Breast epithelium (tissue), 4 donors: ENCODE data around the gene WT1. TPM values are rescaled to one million over a fixed set of nuclear protein-coding genes. Genes with fewer than 3 reads are reported as not detected.
"Not testable (repeated sequence)": the region's sequence is repeated elsewhere in the genome, so short reads cannot be mapped to it uniquely, and the experiment has no call there.

Experiments
- DNase-seq, 2 donors: peaks; one replicate each; pipeline ENCODE4 v3.0.0-alpha.2; 2019; ENCODE audit warnings: low spot score in 2 of 2
- H3K27ac ChIP-seq, 2 donors: fragments of 200-600 bp; sonication (generic) in 1 of 2; one replicate each; pipeline ENCODE4 v1.5.1; 2016 to 2019; ENCODE audit warnings: mild to moderate bottlenecking in 1 of 2
- H3K27me3 ChIP-seq, 2 donors: fragments of 200-600 bp; sonication (generic) in 1 of 2; one replicate each; pipeline versions ENCODE4 v1.5.1 to v1.6.0; 2017 to 2019; ENCODE audit warnings: control low read depth in 1 of 2, mild to moderate bottlenecking in 1 of 2
- H3K36me3 ChIP-seq: fragments of 200-600 bp; one replicate; pipeline ENCODE4 v1.5.1; 2019
- H3K4me1 ChIP-seq, 2 donors: fragments of 200-600 bp; sonication (generic); one replicate each; pipeline ENCODE4 v1.5.1; 2016 to 2019; ENCODE audit warnings: control low read depth in 1 of 2
- H3K4me3 ChIP-seq, 3 donors: fragments of 200-600 bp; sonication (generic); 1 replicate in 2 of 3; 2 replicates in 1 of 3; pipeline ENCODE4 v1.5.1; 2016 to 2019; ENCODE audit warnings: mild to moderate bottlenecking in 3 of 3, moderate library complexity in 2 of 3
- H3K9me3 ChIP-seq, 2 donors: fragments of 200-600 bp; sonication (generic) in 1 of 2; one replicate each; pipeline ENCODE4 v1.5.1; 2016 to 2019; ENCODE audit warnings: control low read depth in 1 of 2
- POLR2A ChIP-seq: fragments of 450-650 bp; IDR thresholded peaks from one replicate; pipeline ENCODE4 v1.6.1; 2016; ENCODE audit warnings: antibody characterized with exemption, mild to moderate bottlenecking, moderate library complexity
- POLR2AphosphoS5 ChIP-seq, 3 donors: sonication (generic); formaldehyde crosslinking; IDR thresholded peaks; one replicate each; pipeline ENCODE4 v1.6.1; 2017; ENCODE audit warnings: antibody characterized with exemption in 3 of 3
- intact Hi-C: fragments of 100-400 bp; cut with DNase I; formaldehyde crosslinking; loops from one replicate; pipeline ENCODE4 v1.15.1; 2023; ENCODE audit warnings: low total_unique reads
- total RNA-seq, 3 donors: library from RNA; depleted of rRNA; stranded (reverse); fragments of >200 nt; gene quantifications; one replicate each; pipeline ENCODE4 v1.1.0, GENCODE V29; 2016
- TF ChIP-seq, protein P1 (sequence below), 3 donors: fragments of 450-650 bp; IDR thresholded peaks; one replicate each; pipeline ENCODE4 v1.5.1; 2016 to 2017; ENCODE audit warnings: antibody characterized with exemption in 3 of 3, mild to moderate bottlenecking in 3 of 3, moderate library complexity in 3 of 3

Gene WT1
- total RNA-seq, 3 donors from 2014 or later, result 0.66 to 11.6 TPM; not detected in 1

- H3K4me1 ChIP-seq, result no peaks in the 10 kb centered on the region
- no peak for DNase-seq
- peaks cover 0 to 4% of the 10 kb centered on the region in 2 donors for H3K9me3 ChIP-seq
- TF ChIP-seq POLR2A, result no peak
- TF ChIP-seq, protein P1, sequence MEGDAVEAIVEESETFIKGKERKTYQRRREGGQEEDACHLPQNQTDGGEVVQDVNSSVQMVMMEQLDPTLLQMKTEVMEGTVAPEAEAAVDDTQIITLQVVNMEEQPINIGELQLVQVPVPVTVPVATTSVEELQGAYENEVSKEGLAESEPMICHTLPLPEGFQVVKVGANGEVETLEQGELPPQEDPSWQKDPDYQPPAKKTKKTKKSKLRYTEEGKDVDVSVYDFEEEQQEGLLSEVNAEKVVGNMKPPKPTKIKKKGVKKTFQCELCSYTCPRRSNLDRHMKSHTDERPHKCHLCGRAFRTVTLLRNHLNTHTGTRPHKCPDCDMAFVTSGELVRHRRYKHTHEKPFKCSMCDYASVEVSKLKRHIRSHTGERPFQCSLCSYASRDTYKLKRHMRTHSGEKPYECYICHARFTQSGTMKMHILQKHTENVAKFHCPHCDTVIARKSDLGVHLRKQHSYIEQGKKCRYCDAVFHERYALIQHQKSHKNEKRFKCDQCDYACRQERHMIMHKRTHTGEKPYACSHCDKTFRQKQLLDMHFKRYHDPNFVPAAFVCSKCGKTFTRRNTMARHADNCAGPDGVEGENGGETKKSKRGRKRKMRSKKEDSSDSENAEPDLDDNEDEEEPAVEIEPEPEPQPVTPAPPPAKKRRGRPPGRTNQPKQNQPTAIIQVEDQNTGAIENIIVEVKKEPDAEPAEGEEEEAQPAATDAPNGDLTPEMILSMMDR (IDR thresholded peaks at IDR 0.05), result no peak
- no peak for TF ChIP-seq POLR2AphosphoS5 (IDR thresholded peaks at IDR 0.05)
- peaks cover 0 to 45% of the 10 kb centered on the region in 2 donors for H3K27me3 ChIP-seq
- H3K27ac ChIP-seq, result no peak overlapping the region
- intact Hi-C loops, result no loop called here
- no peak overlapping the region for H3K4me3 ChIP-seq
- no peaks in the 10 kb centered on the region for H3K36me3 ChIP-seq
Measured at GRCh38 chr11:32382339-32383049, 52.8 kb downstream of the WT1 start.

DNA sequence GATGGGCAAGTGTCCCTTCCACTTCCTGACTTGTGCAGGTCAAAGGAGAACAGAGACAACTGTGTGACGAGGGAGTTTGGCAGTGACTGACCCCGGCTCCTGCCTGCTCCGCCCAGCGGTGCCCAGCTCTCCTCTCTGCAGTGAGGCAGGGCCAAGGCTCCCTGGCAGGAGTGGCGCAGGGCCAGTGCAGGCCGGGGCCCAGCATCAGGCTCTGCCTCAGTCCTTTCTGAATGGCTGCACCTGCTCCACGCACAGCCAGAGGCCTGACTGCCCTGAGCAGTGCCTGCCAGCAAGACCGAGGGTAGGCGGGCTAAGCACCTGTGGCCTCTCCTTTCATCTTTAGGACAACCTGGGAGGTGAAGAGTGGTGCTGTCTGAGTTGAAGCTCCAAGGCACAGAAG is 54.2 kb downstream of the WT1 start:
- no peak overlapping the region for H3K27ac ChIP-seq
- peaks cover 0 to 11% of the 10 kb centered on the region in 2 donors for H3K9me3 ChIP-seq
- intact Hi-C loops, result no loop called here
- no peak overlapping the region for H3K4me3 ChIP-seq
- no peak for DNase-seq
- TF ChIP-seq POLR2AphosphoS5 (IDR thresholded peaks at IDR 0.05) (no peak), POLR2A (no peak)
- TF ChIP-seq, protein P1 (IDR thresholded peaks at IDR 0.05), result no peak
- no peaks in the 10 kb centered on the region for H3K4me1 ChIP-seq
- peaks cover 0 to 45% of the 10 kb centered on the region in 2 donors for H3K27me3 ChIP-seq
- no peaks in the 10 kb centered on the region for H3K36me3 ChIP-seq

- peaks cover 0 to 41% of the 10 kb centered on the region in 2 donors for H3K27me3 ChIP-seq
- no peak overlapping the region for H3K4me3 ChIP-seq
- DNase-seq, result no peak
- H3K4me1 ChIP-seq, result no peaks in the 10 kb centered on the region
- TF ChIP-seq, protein P1 (IDR thresholded peaks at IDR 0.05), result no peak
- no peak overlapping the region for H3K27ac ChIP-seq
- intact Hi-C loops, result no loop called here
- peaks cover 0 to 11% of the 10 kb centered on the region in 2 donors for H3K9me3 ChIP-seq
- no peaks in the 10 kb centered on the region for H3K36me3 ChIP-seq
Measured at GRCh38 chr11:32379719-32380118, 55.6 kb downstream of the WT1 start.

DNA sequence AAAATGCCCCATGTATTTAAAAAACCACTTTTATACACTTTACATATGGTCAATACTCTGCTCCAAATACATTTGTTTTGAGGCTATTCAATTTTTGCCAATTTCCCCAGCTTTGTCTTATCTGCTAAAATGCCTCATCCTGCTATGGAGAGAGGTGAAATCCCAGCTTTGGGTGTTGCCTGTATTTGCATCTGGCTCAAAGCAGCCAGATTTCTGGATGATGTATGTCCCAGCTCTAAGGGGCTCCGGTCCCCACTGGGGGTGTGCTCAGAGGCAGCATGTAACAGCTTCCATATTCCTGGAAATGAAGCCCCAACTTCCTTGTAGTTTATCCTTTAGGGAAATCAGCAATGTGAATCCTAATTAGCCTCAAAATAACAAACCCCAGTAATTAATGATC is 59.5 kb downstream of the WT1 start:
- intact Hi-C loops, result no loop called here
- H3K36me3 ChIP-seq, result no peaks in the 10 kb centered on the region
- H3K4me1 ChIP-seq, result no peaks in the 10 kb centered on the region
- peaks cover 0 to 11% of the 10 kb centered on the region in 2 donors for H3K9me3 ChIP-seq
- peaks cover 0 to 13% of the 10 kb centered on the region in 2 donors for H3K27me3 ChIP-seq
- TF ChIP-seq, protein P1 (IDR thresholded peaks at IDR 0.05), result no peak
- TF ChIP-seq POLR2AphosphoS5 (IDR thresholded peaks at IDR 0.05) (no peak), POLR2A (no peak)
- DNase-seq, result no peak
- no peak overlapping the region for H3K27ac ChIP-seq
- no peak overlapping the region for H3K4me3 ChIP-seq

GRCh38 chr11:32374261-32374711 is 61.1 kb downstream of the WT1 start:
- Histone ChIP-seq H3K36me3 (no peaks in the 10 kb centered on the region), H3K4me1 (no peaks in the 10 kb centered on the region), H3K9me3 (peaks cover 0 to 11% of the 10 kb centered on the region in 2 donors), H3K27ac (no peak overlapping the region), H3K27me3 (peaks cover 0 to 7% of the 10 kb centered on the region in 2 donors), H3K4me3 (no peak overlapping the region)
- intact Hi-C loops, result no loop called here
- TF ChIP-seq POLR2AphosphoS5 (IDR thresholded peaks at IDR 0.05) (no peak), POLR2A (no peak)
- TF ChIP-seq, protein P1 (IDR thresholded peaks at IDR 0.05), result no peak
- no peak for DNase-seq

DNA sequence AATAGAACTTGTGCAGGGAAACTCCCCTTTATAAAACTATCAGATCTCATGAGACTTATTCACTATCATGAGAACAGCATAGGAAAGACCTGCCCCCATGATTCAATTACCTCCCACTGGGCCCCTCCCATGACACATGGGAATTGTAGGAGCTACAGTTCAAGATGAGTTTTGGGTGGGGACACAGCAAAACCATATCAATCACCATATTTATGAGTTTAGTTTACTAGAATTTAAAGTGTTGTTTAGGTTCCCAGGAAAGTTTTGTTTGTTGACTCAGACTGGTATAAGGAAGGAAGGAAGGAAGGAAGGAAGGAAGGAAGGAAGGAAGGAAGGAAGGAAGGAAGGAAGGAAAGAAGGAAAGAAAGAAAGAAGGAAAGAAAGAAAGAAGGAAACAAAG is 65.4 kb downstream of the WT1 start:
- intact Hi-C loops, DNase-seq, H3K4me3 ChIP-seq, H3K36me3 ChIP-seq, H3K27ac ChIP-seq, H3K4me1 ChIP-seq, H3K27me3 ChIP-seq: not testable (repeated sequence)
- peaks cover 11 to 30% of the 10 kb centered on the region in 2 donors for H3K9me3 ChIP-seq
